Measurements from ENCODE around the gene TRPC5OS. TPM values are rescaled to one million over a fixed set of nuclear protein-coding genes. Genes with fewer than 3 reads are reported as not detected.
A peak's percentile ranks its signal among the peaks of the same experiment; 100 is the strongest.

The TRPC5OS gene
- total and polyA plus RNA-seq, 2 experiments from 2014 or later: not detected

DNA sequence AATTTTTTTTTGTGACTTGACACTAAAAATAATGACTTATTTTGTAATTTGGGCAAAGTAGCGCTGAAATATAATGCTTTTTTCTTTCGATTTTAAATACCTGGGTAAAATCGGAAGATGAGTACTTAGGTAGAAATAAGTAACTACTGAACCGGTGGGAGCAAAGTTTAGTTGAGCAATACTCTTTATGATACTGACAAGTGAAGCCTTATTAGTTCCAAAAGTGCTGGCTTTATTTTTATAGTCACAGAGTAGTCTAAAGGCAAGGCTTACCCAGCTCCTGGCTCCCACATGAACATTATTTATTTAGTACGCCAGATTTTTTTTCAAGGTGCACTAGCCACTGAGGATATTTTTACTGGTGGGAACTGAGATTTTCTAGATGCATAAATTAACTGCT is 14.4 kb upstream of the TRPC5OS start:
- Histone ChIP-seq H3K36me3 (no peaks in the 10 kb centered on the region), H3K27me3 (no peaks in the 10 kb centered on the region), H3K27ac (no peak overlapping the region), H3K4me3 (no peak overlapping the region), H3K4me1 (ENCODE audit: low read depth) (peaks cover 13% of the 10 kb centered on the region), H3K9me3 (ENCODE audit: low read depth) (no peaks in the 10 kb centered on the region)
- no peak for DNase-seq (ENCODE audit: low read depth in 1 of 2, low spot score in 1 of 2)
- TF ChIP-seq, protein P1, sequence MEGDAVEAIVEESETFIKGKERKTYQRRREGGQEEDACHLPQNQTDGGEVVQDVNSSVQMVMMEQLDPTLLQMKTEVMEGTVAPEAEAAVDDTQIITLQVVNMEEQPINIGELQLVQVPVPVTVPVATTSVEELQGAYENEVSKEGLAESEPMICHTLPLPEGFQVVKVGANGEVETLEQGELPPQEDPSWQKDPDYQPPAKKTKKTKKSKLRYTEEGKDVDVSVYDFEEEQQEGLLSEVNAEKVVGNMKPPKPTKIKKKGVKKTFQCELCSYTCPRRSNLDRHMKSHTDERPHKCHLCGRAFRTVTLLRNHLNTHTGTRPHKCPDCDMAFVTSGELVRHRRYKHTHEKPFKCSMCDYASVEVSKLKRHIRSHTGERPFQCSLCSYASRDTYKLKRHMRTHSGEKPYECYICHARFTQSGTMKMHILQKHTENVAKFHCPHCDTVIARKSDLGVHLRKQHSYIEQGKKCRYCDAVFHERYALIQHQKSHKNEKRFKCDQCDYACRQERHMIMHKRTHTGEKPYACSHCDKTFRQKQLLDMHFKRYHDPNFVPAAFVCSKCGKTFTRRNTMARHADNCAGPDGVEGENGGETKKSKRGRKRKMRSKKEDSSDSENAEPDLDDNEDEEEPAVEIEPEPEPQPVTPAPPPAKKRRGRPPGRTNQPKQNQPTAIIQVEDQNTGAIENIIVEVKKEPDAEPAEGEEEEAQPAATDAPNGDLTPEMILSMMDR (IDR thresholded peaks at IDR 0.05; ENCODE audit: low read depth, low read length): no peak

DNA sequence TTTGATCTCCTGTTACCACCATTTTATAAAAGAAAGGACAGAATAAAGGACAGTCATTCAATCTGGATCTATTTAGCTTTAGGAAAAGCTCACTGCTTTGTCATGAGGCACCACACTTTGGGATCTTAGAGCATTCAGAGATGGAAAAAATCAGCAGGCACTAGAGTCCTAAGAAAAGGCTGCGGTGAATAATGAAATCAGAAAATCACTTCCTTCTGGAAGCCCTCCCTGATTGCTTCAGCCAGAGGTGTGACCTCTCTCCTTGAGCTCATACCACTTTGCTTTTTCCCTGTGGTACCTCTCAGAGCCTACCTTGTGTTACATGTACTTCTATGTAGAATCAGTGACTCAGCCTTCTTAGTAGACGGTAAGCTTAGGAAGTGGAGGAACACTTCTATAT is 8.7 kb upstream of the TRPC5OS start:
- H3K9me3 ChIP-seq (ENCODE audit: low read depth): no peaks in the 10 kb centered on the region
- no peak overlapping the region for H3K4me3 ChIP-seq
- TF ChIP-seq, protein P1 (IDR thresholded peaks at IDR 0.05; ENCODE audit: low read depth, low read length): no peak
- H3K27ac ChIP-seq: no peak overlapping the region
- DNase-seq (ENCODE audit: low read depth in 1 of 2, low spot score in 1 of 2): no peak
- H3K36me3 ChIP-seq: no peaks in the 10 kb centered on the region
- H3K27me3 ChIP-seq: no peaks in the 10 kb centered on the region
- H3K4me1 ChIP-seq (ENCODE audit: low read depth): no peaks in the 10 kb centered on the region

DNA sequence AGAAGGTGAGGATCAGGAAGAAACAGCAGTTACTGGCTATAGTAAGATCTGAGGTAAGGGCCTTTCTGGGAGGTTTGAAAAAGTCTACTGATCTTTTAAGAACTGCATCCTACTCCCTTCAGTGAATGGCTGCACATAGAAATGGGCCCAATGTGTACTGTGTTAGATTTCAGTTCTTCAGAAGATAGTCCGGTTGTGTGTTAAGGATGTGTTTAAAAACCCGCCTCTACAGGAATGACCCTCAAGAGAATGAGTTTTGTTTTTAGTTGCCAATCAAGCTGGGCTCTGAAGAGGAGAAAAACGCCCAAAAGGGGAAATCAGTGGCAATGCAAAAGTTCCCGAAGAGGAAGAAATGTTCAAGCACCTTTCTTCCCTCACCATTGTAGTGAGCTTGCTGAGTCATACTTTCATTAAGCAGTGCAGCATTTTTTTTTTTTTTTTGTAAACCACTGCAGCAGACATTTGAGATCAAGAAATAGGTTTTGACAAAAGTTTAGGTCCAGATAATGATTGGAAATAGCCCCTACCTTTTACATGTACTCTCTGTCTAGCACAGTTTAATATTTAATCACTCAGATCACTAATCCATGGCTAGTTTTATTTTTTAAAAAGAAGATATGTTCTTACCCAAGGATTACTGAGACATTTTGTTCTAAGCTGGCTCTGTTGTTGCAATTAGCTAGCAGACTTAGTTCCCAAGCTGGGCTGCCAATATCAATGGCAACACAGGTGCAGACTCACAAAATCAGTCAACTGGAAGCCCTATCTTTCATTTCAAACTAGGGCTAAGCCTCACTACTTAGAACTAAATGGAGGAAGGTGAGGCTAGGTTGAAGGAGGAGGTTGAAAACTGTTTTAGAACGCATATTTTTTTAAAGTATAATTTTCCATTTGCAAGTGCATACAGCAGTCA is 7.0 kb upstream of the TRPC5OS start:
- Histone ChIP-seq H3K27ac (no peak overlapping the region), H3K4me3 (no peak overlapping the region), H3K27me3 (no peaks in the 10 kb centered on the region), H3K4me1 (ENCODE audit: low read depth) (no peaks in the 10 kb centered on the region), H3K36me3 (no peaks in the 10 kb centered on the region), H3K9me3 (ENCODE audit: low read depth) (no peaks in the 10 kb centered on the region)
- TF ChIP-seq, protein P1 (IDR thresholded peaks at IDR 0.05; ENCODE audit: low read depth, low read length): no peak
- peak; percentile 0 to 4 for DNase-seq (ENCODE audit: low read depth in 1 of 2, low spot score in 1 of 2)

DNA sequence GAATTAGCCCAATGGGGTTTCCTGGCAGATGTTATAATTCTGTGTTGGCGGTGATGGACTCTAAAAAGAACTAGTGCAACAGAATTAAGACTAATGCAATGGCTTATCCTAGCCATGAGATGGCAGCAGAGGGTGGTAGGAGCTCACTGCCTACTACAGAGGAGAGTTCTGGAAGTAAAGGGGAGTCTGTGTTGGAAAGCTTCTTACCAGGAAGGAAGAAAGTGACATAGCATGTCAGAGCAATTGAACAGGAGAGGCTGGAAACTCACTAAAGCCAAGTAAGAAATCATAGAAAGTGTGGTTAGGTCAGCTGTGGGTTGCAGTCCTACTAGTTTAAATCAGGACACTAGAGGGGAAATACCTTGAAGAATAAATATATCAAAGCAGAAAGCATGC is 6.3 kb upstream of the TRPC5OS start:
- peak; percentile 57 to 79 for DNase-seq (ENCODE audit: low read depth in 1 of 2, low spot score in 1 of 2)
- Histone ChIP-seq H3K27me3 (no peaks in the 10 kb centered on the region), H3K4me1 (ENCODE audit: low read depth) (no peaks in the 10 kb centered on the region), H3K9me3 (ENCODE audit: low read depth) (no peaks in the 10 kb centered on the region), H3K36me3 (no peaks in the 10 kb centered on the region), H3K4me3 (no peak overlapping the region), H3K27ac (no peak overlapping the region)
- TF ChIP-seq, protein P1 (IDR thresholded peaks at IDR 0.05; ENCODE audit: low read depth, low read length): peak; percentile 63

DNA sequence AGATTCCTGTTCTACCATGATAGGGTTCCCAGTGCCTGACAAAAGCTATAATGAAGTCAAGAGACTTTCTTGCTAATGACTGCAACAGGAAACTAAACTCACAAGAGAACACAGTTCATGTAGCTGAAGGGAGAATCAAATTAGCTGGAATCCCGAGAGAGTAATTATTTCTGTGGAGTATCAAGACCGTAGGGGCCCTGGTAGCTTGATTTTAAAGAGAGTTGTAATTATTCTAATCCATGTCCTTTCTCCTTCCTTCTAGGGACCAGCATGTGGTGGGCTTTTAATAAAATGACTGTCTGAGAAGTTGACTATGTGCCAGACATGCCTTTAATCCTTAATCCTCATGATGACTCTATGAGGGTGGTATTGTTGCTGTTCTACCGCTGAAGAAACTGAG is 1.7 kb upstream of the TRPC5OS start:
- DNase-seq (ENCODE audit: low read depth in 1 of 2, low spot score in 1 of 2): no peak
- Histone ChIP-seq H3K36me3 (no peaks in the 10 kb centered on the region), H3K9me3 (ENCODE audit: low read depth) (no peaks in the 10 kb centered on the region), H3K27ac (no peak overlapping the region), H3K27me3 (no peaks in the 10 kb centered on the region), H3K4me1 (ENCODE audit: low read depth) (no peaks in the 10 kb centered on the region), H3K4me3 (no peak overlapping the region)
- TF ChIP-seq, protein P1 (IDR thresholded peaks at IDR 0.05; ENCODE audit: low read depth, low read length): no peak

Measured in cardiac muscle cell (in vitro differentiated cells and primary cell).